ENCODE measurements around the gene KRTAP21-3.

DNA sequence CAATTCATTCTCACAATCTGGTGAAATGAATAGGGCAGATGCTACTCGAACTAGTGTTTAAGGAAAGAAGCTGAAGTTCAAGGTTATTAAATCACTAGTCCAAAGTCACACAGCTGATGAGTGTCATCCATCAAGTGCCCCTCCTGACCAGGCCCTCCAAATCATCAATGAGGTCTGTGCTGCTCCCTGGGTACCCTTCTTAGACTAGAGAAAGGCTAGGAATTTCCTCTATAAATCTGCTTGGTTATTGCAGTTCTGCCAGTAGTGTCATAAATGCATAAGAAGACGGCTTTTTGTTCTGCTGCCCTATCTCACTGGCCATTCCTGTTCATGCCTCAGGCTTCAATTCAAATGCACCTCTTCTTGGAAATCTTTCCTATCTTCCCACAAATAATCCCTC lies 42.2 kb upstream of the KRTAP21-3 start:
- TF ChIP-seq, protein P1, sequence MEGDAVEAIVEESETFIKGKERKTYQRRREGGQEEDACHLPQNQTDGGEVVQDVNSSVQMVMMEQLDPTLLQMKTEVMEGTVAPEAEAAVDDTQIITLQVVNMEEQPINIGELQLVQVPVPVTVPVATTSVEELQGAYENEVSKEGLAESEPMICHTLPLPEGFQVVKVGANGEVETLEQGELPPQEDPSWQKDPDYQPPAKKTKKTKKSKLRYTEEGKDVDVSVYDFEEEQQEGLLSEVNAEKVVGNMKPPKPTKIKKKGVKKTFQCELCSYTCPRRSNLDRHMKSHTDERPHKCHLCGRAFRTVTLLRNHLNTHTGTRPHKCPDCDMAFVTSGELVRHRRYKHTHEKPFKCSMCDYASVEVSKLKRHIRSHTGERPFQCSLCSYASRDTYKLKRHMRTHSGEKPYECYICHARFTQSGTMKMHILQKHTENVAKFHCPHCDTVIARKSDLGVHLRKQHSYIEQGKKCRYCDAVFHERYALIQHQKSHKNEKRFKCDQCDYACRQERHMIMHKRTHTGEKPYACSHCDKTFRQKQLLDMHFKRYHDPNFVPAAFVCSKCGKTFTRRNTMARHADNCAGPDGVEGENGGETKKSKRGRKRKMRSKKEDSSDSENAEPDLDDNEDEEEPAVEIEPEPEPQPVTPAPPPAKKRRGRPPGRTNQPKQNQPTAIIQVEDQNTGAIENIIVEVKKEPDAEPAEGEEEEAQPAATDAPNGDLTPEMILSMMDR (IDR thresholded peaks at IDR 0.05) = no peak
- TF ChIP-seq POLR2A (IDR thresholded peaks at IDR 0.05) = no peak

Data from adrenal gland (tissue), 5 donors.